DMS53 treated with DMSO at 0.1 percent for 48 hours (cell line): ENCODE measurements around the gene CD247.

ENCODE experiments used
- DNase-seq: peaks from one replicate; lab custom pipeline; 2025; ENCODE audit not compliant: unreplicated experiment; lab: John Stamatoyannopoulos, UW

Gene CD247

GRCh38 chr1:167419245-167419644 lies 99.1 kb downstream of the CD247 start:
- DNase-seq = no peak

- no peak for DNase-seq
Observed at GRCh38 chr1:167418391-167418790, 99.9 kb downstream of the CD247 start.

GRCh38 chr1:167416506-167416905 lies 101.8 kb downstream of the CD247 start:
- DNase-seq = no peak

- no peak for DNase-seq
Observed at GRCh38 chr1:167413328-167413727, 105.0 kb downstream of the CD247 start.

- no peak for DNase-seq
Observed at GRCh38 chr1:167412920-167413319, 105.4 kb downstream of the CD247 start.

GRCh38 chr1:167412072-167412471 lies 106.3 kb downstream of the CD247 start:
- DNase-seq = no peak

- DNase-seq = no peak
Observed at GRCh38 chr1:167409183-167409582, 109.1 kb downstream of the CD247 start.

GRCh38 chr1:167408355-167408754 lies 110.0 kb downstream of the CD247 start:
- no peak for DNase-seq

- DNase-seq = no peak
Observed at GRCh38 chr1:167404908-167405307, 113.4 kb downstream of the CD247 start.

GRCh38 chr1:167404161-167404888 lies 114.0 kb downstream of the CD247 start:
- no peak for DNase-seq

GRCh38 chr1:167401260-167401873 lies 117.0 kb downstream of the CD247 start:
- DNase-seq = peak; percentile 88

- no peak for DNase-seq
Observed at GRCh38 chr1:167400359-167400953, 117.9 kb downstream of the CD247 start.

GRCh38 chr1:167392200-167392696 lies 126.1 kb downstream of the CD247 start:
- no peak for DNase-seq

- DNase-seq = no peak
Observed at GRCh38 chr1:167388976-167389375, 129.4 kb downstream of the CD247 start.

- DNase-seq = no peak
Observed at GRCh38 chr1:167387251-167387910, 130.9 kb downstream of the CD247 start.
